ENCODE data around the gene BCKDHA. TPM values are rescaled to one million over a fixed set of nuclear protein-coding genes. Genes with fewer than 3 reads are reported as not detected.
A peak's percentile ranks its signal among the peaks of the same experiment; 100 is the strongest.
"Not testable (repeated sequence)": the region's sequence is repeated elsewhere in the genome, so short reads cannot be mapped to it uniquely, and the experiment has no call there.

Gene BCKDHA
- total RNA-seq, 1 donor from 2014 or later: 25.7 TPM

GRCh38 chr19:41408256-41408655 lies 10.6 kb downstream of the BCKDHA start:
- H3K4me2 ChIP-seq: no peak overlapping the region
- no peak overlapping the region for H3K9ac ChIP-seq
- H3F3A ChIP-seq (ENCODE audit: low read depth): peaks cover 7% of the 10 kb centered on the region
- H3K27me3 ChIP-seq: no peaks in the 10 kb centered on the region
- no peaks in the 10 kb centered on the region for H3K9me3 ChIP-seq (ENCODE audit: low read depth)
- H3K79me2 ChIP-seq (ENCODE audit: low read depth): no peaks in the 10 kb centered on the region
- TF ChIP-seq EZH2phosphoT487 (IDR thresholded peaks at IDR 0.05): no peak
- TF ChIP-seq, protein P1, sequence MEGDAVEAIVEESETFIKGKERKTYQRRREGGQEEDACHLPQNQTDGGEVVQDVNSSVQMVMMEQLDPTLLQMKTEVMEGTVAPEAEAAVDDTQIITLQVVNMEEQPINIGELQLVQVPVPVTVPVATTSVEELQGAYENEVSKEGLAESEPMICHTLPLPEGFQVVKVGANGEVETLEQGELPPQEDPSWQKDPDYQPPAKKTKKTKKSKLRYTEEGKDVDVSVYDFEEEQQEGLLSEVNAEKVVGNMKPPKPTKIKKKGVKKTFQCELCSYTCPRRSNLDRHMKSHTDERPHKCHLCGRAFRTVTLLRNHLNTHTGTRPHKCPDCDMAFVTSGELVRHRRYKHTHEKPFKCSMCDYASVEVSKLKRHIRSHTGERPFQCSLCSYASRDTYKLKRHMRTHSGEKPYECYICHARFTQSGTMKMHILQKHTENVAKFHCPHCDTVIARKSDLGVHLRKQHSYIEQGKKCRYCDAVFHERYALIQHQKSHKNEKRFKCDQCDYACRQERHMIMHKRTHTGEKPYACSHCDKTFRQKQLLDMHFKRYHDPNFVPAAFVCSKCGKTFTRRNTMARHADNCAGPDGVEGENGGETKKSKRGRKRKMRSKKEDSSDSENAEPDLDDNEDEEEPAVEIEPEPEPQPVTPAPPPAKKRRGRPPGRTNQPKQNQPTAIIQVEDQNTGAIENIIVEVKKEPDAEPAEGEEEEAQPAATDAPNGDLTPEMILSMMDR (IDR thresholded peaks at IDR 0.05): no peak
- H2AFZ ChIP-seq (replicated peaks): no peak overlapping the region
- Mint-ChIP-seq H3K9me3 (no peaks in the 10 kb centered on the region), H3K4me3 (no peak overlapping the region), H3K27ac (no peak overlapping the region), H3K4me1 (peaks cover 13% of the 10 kb centered on the region), H3K36me3 (peaks cover 4% of the 10 kb centered on the region), H3K27me3 (ENCODE audit: insufficient read depth, low read depth) (peaks cover 2% of the 10 kb centered on the region)
- no peak for DNase-seq (ENCODE audit: low spot score)
- H3K4me3 ChIP-seq: no peak overlapping the region
- no peak overlapping the region for H3K27ac ChIP-seq
- peaks cover 24% of the 10 kb centered on the region for H4K20me1 ChIP-seq (ENCODE audit: low read depth)
- H3K36me3 ChIP-seq: no peaks in the 10 kb centered on the region
- H3K4me1 ChIP-seq: no peaks in the 10 kb centered on the region

DNA sequence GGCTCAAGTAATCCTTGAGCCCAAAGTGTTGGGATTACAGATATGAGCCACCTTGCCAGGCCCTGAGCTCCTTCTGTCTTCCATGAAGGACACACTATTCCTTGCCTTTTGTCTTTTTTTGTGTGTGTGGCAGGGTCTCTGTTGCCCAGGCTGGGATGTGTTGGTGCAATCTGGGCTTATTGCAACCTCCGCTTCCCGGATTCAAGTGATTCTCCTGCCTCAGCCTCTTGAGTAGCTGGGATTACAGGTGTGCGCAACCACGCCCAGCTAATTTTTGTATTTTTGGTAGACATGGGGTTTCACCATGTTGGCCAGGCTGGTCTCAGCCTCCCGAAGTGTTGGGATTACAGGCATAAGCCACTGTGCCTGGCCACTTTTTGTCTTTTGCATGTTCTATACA lies 11.2 kb downstream of the BCKDHA start:
- H2AFZ ChIP-seq (replicated peaks); DNase-seq (ENCODE audit: low spot score); H3K27me3 Mint-ChIP-seq (ENCODE audit: insufficient read depth, low read depth); H3K27ac Mint-ChIP-seq; H3K9ac ChIP-seq; H3K27ac ChIP-seq; H3K4me1 ChIP-seq; H3K4me3 ChIP-seq; H3F3A ChIP-seq (ENCODE audit: low read depth); H3K79me2 ChIP-seq (ENCODE audit: low read depth); H3K4me3 Mint-ChIP-seq; H3K36me3 Mint-ChIP-seq; H3K27me3 ChIP-seq; H3K9me3 Mint-ChIP-seq; H3K9me3 ChIP-seq (ENCODE audit: low read depth); H3K4me2 ChIP-seq; H3K36me3 ChIP-seq: not testable (repeated sequence)
- peaks cover 13% of the 10 kb centered on the region for H3K4me1 Mint-ChIP-seq
- H4K20me1 ChIP-seq (ENCODE audit: low read depth): peaks cover 24% of the 10 kb centered on the region

DNA sequence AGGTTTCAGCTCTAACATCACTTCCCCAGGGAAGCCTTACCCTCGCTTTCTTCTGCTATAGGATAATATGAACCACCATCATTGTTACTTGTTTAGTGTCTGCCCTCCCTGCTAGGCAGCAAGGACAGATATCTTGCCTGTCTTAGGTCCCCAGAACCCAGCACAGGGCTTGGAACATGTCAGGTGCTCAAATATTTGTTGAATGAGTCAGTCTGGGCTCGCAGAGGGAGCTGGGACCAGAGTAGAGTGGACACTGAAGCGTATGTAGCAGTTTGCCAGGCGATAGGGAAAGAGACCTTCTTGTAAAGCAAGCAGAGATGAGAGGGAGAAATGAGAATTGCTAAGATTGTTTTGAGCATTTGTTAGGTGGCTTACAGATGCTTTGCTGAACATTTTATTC lies 11.7 kb downstream of the BCKDHA start:
- TF ChIP-seq EZH2 (IDR thresholded peaks at IDR 0.05): no peak
- TF ChIP-seq, protein P1 (IDR thresholded peaks at IDR 0.05): no peak
- no peaks in the 10 kb centered on the region for H3K9me3 ChIP-seq (ENCODE audit: low read depth)
- no peak overlapping the region for H3K4me2 ChIP-seq
- H3K27ac ChIP-seq: no peak overlapping the region
- peaks cover 6% of the 10 kb centered on the region for H3K36me3 Mint-ChIP-seq
- no peaks in the 10 kb centered on the region for H3K36me3 ChIP-seq
- H4K20me1 ChIP-seq (ENCODE audit: low read depth): peaks cover 24% of the 10 kb centered on the region
- peaks cover 13% of the 10 kb centered on the region for H3K4me1 Mint-ChIP-seq
- no peak overlapping the region for H3K4me3 ChIP-seq
- H3K4me1 ChIP-seq: no peaks in the 10 kb centered on the region
- H3K4me3 Mint-ChIP-seq: no peak overlapping the region
- peaks cover 2% of the 10 kb centered on the region for H3K27me3 Mint-ChIP-seq (ENCODE audit: insufficient read depth, low read depth)
- no peaks in the 10 kb centered on the region for H3K9me3 Mint-ChIP-seq
- H2AFZ ChIP-seq (replicated peaks): no peak overlapping the region
- no peak overlapping the region for H3K9ac ChIP-seq
- H3K79me2 ChIP-seq (ENCODE audit: low read depth): no peaks in the 10 kb centered on the region
- H3F3A ChIP-seq (ENCODE audit: low read depth): peaks cover 7% of the 10 kb centered on the region
- no peak for DNase-seq (ENCODE audit: low spot score)
- H3K27ac Mint-ChIP-seq: no peak overlapping the region
- no peaks in the 10 kb centered on the region for H3K27me3 ChIP-seq

GRCh38 chr19:41410336-41411054 lies 12.9 kb downstream of the BCKDHA start:
- H3K4me2 ChIP-seq: no peak overlapping the region
- H3K79me2 ChIP-seq (ENCODE audit: low read depth): no peaks in the 10 kb centered on the region
- no peak overlapping the region for H3K4me3 ChIP-seq
- no peak overlapping the region for H3K9ac ChIP-seq
- H3F3A ChIP-seq (ENCODE audit: low read depth): peaks cover 7% of the 10 kb centered on the region
- H3K4me1 ChIP-seq: no peaks in the 10 kb centered on the region
- H2AFZ ChIP-seq (replicated peaks): no peak overlapping the region
- no peak for DNase-seq (ENCODE audit: low spot score)
- peaks cover 22% of the 10 kb centered on the region for H4K20me1 ChIP-seq (ENCODE audit: low read depth)
- H3K27ac ChIP-seq: no peak overlapping the region
- Mint-ChIP-seq H3K9me3 (no peaks in the 10 kb centered on the region), H3K36me3 (peaks cover 6% of the 10 kb centered on the region), H3K27ac (peak overlapping the region; percentile 39), H3K4me3 (no peak overlapping the region), H3K4me1 (peaks cover 13% of the 10 kb centered on the region), H3K27me3 (ENCODE audit: insufficient read depth, low read depth) (peaks cover 2% of the 10 kb centered on the region)
- H3K9me3 ChIP-seq (ENCODE audit: low read depth): no peaks in the 10 kb centered on the region
- TF ChIP-seq, protein P1 (IDR thresholded peaks at IDR 0.05): no peak
- TF ChIP-seq EZH2phosphoT487 (IDR thresholded peaks at IDR 0.05) (no peak), EZH2 (IDR thresholded peaks at IDR 0.05) (no peak)
- H3K36me3 ChIP-seq: no peaks in the 10 kb centered on the region
- H3K27me3 ChIP-seq: no peaks in the 10 kb centered on the region

Measured in neural progenitor cell (in vitro differentiated cells).